ENCODE data around the gene EIPR1. TPM values are rescaled to one million over a fixed set of nuclear protein-coding genes. Genes with fewer than 3 reads are reported as not detected.

EIPR1 gene
- total and polyA plus RNA-seq, 2 of the 13 experiments (the other 11 are each of a cell fraction or from before 2014, with no cell fraction given) = 70.0 to 96.3 TPM

GRCh38 chr2:3379647-3380534, 2.3 kb upstream of the EIPR1 start, which contains the start of gene TRAPPC12 (continued):
- TF ChIP-seq REPIN1 (CRISPR knock-in tag; IDR thresholded peaks at IDR 0.05; ENCODE audit: borderline replicate concordance, low read depth) (peak; percentile 97), RARA (CRISPR knock-in tag; IDR thresholded peaks at IDR 0.05) (peak; percentile 74), SMAD9 (CRISPR knock-in tag; IDR thresholded peaks at IDR 0.05) (no peak), TCF12 (IDR thresholded peaks at IDR 0.05) (no peak), TCF12 (CRISPR knock-in tag; IDR thresholded peaks at IDR 0.05) (peak; percentile 94; the same call in 1 of the 2 replicates), ZNF180 (CRISPR knock-in tag; IDR thresholded peaks at IDR 0.05; ENCODE audit: borderline replicate concordance, low read depth) (no peak; the same call in 1 of the 2 replicates), HES4 (CRISPR knock-in tag; IDR thresholded peaks at IDR 0.05; ENCODE audit: borderline replicate concordance) (peak; percentile 93; the same call in 1 of the 2 replicates), U2AF1 (optimal IDR thresholded peaks at IDR 0.05; ENCODE audit: low read depth, low read length) (peak; percentile 95), NR0B2 (CRISPR knock-in tag; IDR thresholded peaks at IDR 0.05) (peak; percentile 97), DMTF1 (CRISPR knock-in tag; IDR thresholded peaks at IDR 0.05) (peak; percentile 88; the same call in 1 of the 2 replicates), HOXA5 (CRISPR knock-in tag; IDR thresholded peaks at IDR 0.05) (peak; percentile 57; the same call in 1 of the 2 replicates), SPEN (CRISPR knock-in tag; IDR thresholded peaks at IDR 0.05; ENCODE audit: low read depth) (peak; percentile 97), HOXA7 (CRISPR knock-in tag; IDR thresholded peaks at IDR 0.05) (0 out of 2 replicates have a peak, but pooled peaks have one; percentile 82), SP2 (CRISPR knock-in tag; IDR thresholded peaks at IDR 0.05) (peak; percentile 80), ZNF138 (CRISPR knock-in tag; IDR thresholded peaks at IDR 0.05; ENCODE audit: low read depth) (peak; percentile 98)
- TF ChIP-seq, protein P1, sequence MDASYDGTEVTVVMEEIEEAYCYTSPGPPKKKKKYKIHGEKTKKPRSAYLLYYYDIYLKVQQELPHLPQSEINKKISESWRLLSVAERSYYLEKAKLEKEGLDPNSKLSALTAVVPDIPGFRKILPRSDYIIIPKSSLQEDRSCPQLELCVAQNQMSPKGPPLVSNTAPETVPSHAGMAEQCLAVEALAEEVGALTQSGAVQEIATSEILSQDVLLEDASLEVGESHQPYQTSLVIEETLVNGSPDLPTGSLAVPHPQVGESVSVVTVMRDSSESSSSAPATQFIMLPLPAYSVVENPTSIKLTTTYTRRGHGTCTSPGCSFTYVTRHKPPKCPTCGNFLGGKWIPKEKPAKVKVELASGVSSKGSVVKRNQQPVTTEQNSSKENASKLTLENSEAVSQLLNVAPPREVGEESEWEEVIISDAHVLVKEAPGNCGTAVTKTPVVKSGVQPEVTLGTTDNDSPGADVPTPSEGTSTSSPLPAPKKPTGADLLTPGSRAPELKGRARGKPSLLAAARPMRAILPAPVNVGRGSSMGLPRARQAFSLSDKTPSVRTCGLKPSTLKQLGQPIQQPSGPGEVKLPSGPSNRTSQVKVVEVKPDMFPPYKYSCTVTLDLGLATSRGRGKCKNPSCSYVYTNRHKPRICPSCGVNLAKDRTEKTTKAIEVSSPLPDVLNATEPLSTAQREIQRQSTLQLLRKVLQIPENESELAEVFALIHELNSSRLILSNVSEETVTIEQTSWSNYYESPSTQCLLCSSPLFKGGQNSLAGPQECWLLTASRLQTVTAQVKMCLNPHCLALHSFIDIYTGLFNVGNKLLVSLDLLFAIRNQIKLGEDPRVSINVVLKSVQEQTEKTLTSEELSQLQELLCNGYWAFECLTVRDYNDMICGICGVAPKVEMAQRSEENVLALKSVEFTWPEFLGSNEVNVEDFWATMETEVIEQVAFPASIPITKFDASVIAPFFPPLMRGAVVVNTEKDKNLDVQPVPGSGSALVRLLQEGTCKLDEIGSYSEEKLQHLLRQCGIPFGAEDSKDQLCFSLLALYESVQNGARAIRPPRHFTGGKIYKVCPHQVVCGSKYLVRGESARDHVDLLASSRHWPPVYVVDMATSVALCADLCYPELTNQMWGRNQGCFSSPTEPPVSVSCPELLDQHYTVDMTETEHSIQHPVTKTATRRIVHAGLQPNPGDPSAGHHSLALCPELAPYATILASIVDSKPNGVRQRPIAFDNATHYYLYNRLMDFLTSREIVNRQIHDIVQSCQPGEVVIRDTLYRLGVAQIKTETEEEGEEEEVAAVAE (CRISPR knock-in tag; IDR thresholded peaks at IDR 0.05; ENCODE audit: borderline replicate concordance) = peak; percentile 68; the same call in 1 of the 2 replicates

Data from HepG2 (cell line).